IMR-90 (cell line): Measurements from ENCODE around the gene MRPS10. TPM values are rescaled to one million over a fixed set of nuclear protein-coding genes. Genes with fewer than 3 reads are reported as not detected.

Source experiments
- ATAC-seq: fragments of 200-7000 bp; cut with Tn5 transposase; 2 replicates; pipeline ENCODE4 v1.9.1; 2020; ENCODE audit warnings: low read depth, mild to moderate bottlenecking, moderate library complexity
- BruUV-seq: library from RNA; stranded (reverse); fragments of 400-500 nt; replicated peaks from 2 replicates; lab custom pipeline; 2021; lab: Mats Ljungman, UMichigan
- CTCF ChIA-PET: fragments of 300-600 bp; formaldehyde crosslinking; extraction: SDS; loops from one replicate; lab custom pipeline; 2021; ENCODE audit warnings: antibody characterized with exemption; lab: Yijun Ruan, JAX
- POLR2A ChIA-PET: fragments of 300-600 bp; sonication (Branson Sonifier 250); formaldehyde crosslinking; loops from one replicate; lab custom pipeline; 2022; ENCODE audit warnings: antibody characterized with exemption; ENCODE audit not compliant: unreplicated experiment; lab: Charles Lee
- DNase-seq: peaks from one replicate; pipeline ENCODE4 v3.0.0; 2013
- H2AFZ ChIP-seq: replicated peaks from 2 replicates; pipeline ENCODE3; 2013; ENCODE audit warnings: low read length, mild to moderate bottlenecking; ENCODE audit not compliant: poor library complexity
- H2AK5ac ChIP-seq: 2 replicates; pipeline ENCODE4 v1.6.1; 2013; ENCODE audit warnings: low read depth, low read length, inconsistent platforms
- H2AK9ac ChIP-seq: replicated peaks from 2 replicates; pipeline ENCODE3; 2013; ENCODE audit warnings: mild to moderate bottlenecking, low read depth, low read length, moderate library complexity; ENCODE audit not compliant: poor library complexity
- H2BK120ac ChIP-seq: 2 replicates; pipeline ENCODE4 v1.6.1; 2013; ENCODE audit warnings: low read depth, low read length, inconsistent platforms
- H2BK15ac ChIP-seq: 3 replicates; pipeline ENCODE4 v1.6.1; 2013; ENCODE audit warnings: low read depth, low read length, inconsistent platforms
- H2BK20ac ChIP-seq: 2 replicates; pipeline ENCODE4 v1.6.1; 2013; ENCODE audit warnings: low read depth, mild to moderate bottlenecking, inconsistent platforms, low read length, moderate library complexity
- H2BK5ac ChIP-seq: 2 replicates; pipeline ENCODE4 v1.6.1; 2013; ENCODE audit warnings: mild to moderate bottlenecking, low read depth, low read length, inconsistent platforms; ENCODE audit not compliant: poor library complexity, severe bottlenecking
- H3K14ac ChIP-seq: replicated peaks from 2 replicates; pipeline ENCODE4 v1.6.1; 2013; ENCODE audit warnings: low read depth, low read length, inconsistent platforms
- H3K18ac ChIP-seq: 2 replicates; pipeline ENCODE4 v1.6.1; 2013; ENCODE audit warnings: low read depth, low read length, control low read depth
- H3K23ac ChIP-seq: 2 replicates; pipeline ENCODE4 v1.6.1; 2013; ENCODE audit warnings: low read depth, low read length, inconsistent platforms
- H3K27ac ChIP-seq: 2 replicates; pipeline ENCODE4 v1.5.1; 2013; ENCODE audit warnings: mild to moderate bottlenecking, control low read depth, low read length; ENCODE audit not compliant: insufficient read depth
- H3K27me3 ChIP-seq: 2 replicates; pipeline ENCODE4 v1.6.1; 2013; ENCODE audit warnings: low read length; ENCODE audit not compliant: control insufficient read depth, insufficient read depth
- H3K36me3 ChIP-seq: 2 replicates; pipeline ENCODE4 v1.6.1; 2013; ENCODE audit warnings: low read length, mixed read lengths; ENCODE audit not compliant: control insufficient read depth, insufficient read depth
- H3K4ac ChIP-seq: 2 replicates; pipeline ENCODE4 v1.6.1; 2013; ENCODE audit warnings: low read depth, low read length, inconsistent platforms
- H3K4me1 ChIP-seq: 2 replicates; pipeline ENCODE4 v1.6.1; 2013; ENCODE audit warnings: low read length, mixed read lengths; ENCODE audit not compliant: control insufficient read depth, insufficient read depth
- H3K4me2 ChIP-seq: 2 replicates; pipeline ENCODE4 v1.6.1; 2013; ENCODE audit warnings: low read depth, mild to moderate bottlenecking, control low read depth, low read length, moderate library complexity
- H3K4me3 ChIP-seq: 2 replicates; pipeline ENCODE4 v1.5.1; 2013; ENCODE audit warnings: low read depth, mild to moderate bottlenecking, control low read depth, low read length, moderate library complexity; ENCODE audit not compliant: insufficient read depth
- H3K56ac ChIP-seq: 2 replicates; pipeline ENCODE4 v1.6.1; 2013; ENCODE audit warnings: low read length, inconsistent platforms; ENCODE audit not compliant: insufficient read depth; ENCODE audit errors: extremely low read depth
- H3K79me1 ChIP-seq, 2 experiments: 2 replicates each; pipeline ENCODE4 v1.6.1; 2013; ENCODE audit warnings: low read length in 2 of 2, inconsistent platforms in 1 of 2, low read depth in 1 of 2
- H3K9ac ChIP-seq: 2 replicates; pipeline ENCODE4 v1.6.1; 2013; ENCODE audit warnings: low read depth, low read length, control low read depth
- H3K9me1 ChIP-seq: 2 replicates; pipeline ENCODE4 v1.6.1; 2013; ENCODE audit warnings: low read length, inconsistent platforms; ENCODE audit not compliant: insufficient read depth
- H3K9me3 ChIP-seq: 2 replicates; pipeline ENCODE4 v1.6.1; 2013; ENCODE audit warnings: low read length; ENCODE audit not compliant: control insufficient read depth, insufficient read depth
- H4K20me1 ChIP-seq: 2 replicates; pipeline ENCODE4 v1.6.1; 2013; ENCODE audit warnings: low read length, inconsistent platforms; ENCODE audit not compliant: insufficient read depth
- H4K5ac ChIP-seq: 2 replicates; pipeline ENCODE4 v1.6.1; 2013; ENCODE audit warnings: mild to moderate bottlenecking, low read depth, low read length, control low read depth
- H4K8ac ChIP-seq, 2 experiments: 2 replicates each; pipeline ENCODE4 v1.6.1; 2013; ENCODE audit warnings: low read depth in 2 of 2, low read length in 2 of 2, control low read depth in 1 of 2, inconsistent platforms in 1 of 2
- H4K91ac ChIP-seq: 2 replicates; pipeline ENCODE4 v1.6.1; 2013; ENCODE audit warnings: low read depth, low read length, inconsistent platforms; ENCODE audit not compliant: insufficient read depth
- BHLHE40 ChIP-seq: fragments of 150-350 bp; IDR thresholded peaks from 2 replicates; pipeline ENCODE4 v1.6.1; 2016; ENCODE audit warnings: mild to moderate bottlenecking, low read depth, low read length
- CEBPB ChIP-seq: IDR thresholded peaks from 2 replicates; pipeline ENCODE4 v1.6.1; 2012; ENCODE audit warnings: low read depth, low read length, improper control_type of control experiment
- CHD1 ChIP-seq: IDR thresholded peaks from 2 replicates; pipeline ENCODE4 v1.6.1; 2012; ENCODE audit warnings: low read depth, low read length, improper control_type of control experiment
- CTCF ChIP-seq: conservative IDR thresholded peaks from 2 replicates; pipeline ENCODE4 v1.5.1; 2012; ENCODE audit warnings: mild to moderate bottlenecking, low read depth, low read length, improper control_type of control experiment
- ELK1 ChIP-seq: fragments of 150-350 bp; IDR thresholded peaks from 2 replicates; pipeline ENCODE4 v1.6.1; 2016; ENCODE audit warnings: low read depth, mild to moderate bottlenecking, low read length, moderate library complexity, borderline replicate concordance
- FOS ChIP-seq: fragments of 150-350 bp; IDR thresholded peaks from 2 replicates; pipeline ENCODE4 v1.6.1; 2016; ENCODE audit warnings: low read depth, low read length
- MAFK ChIP-seq: IDR thresholded peaks from 2 replicates; pipeline ENCODE4 v1.6.1; 2012; ENCODE audit warnings: low read depth, low read length, improper control_type of control experiment
- MAZ ChIP-seq: IDR thresholded peaks from 2 replicates; pipeline ENCODE4 v1.6.1; 2012; ENCODE audit warnings: low read depth, mild to moderate bottlenecking, low read length, improper control_type of control experiment, moderate library complexity, borderline replicate concordance
- MXI1 ChIP-seq: IDR thresholded peaks from 2 replicates; pipeline ENCODE4 v1.6.1; 2012; ENCODE audit warnings: low read depth, mild to moderate bottlenecking, low read length, moderate library complexity, borderline replicate concordance
- NFE2L2 ChIP-seq: fragments of 150-350 bp; IDR thresholded peaks from 2 replicates; pipeline ENCODE4 v1.6.1; 2016; ENCODE audit warnings: low read depth, mild to moderate bottlenecking, low read length
- POLR2A ChIP-seq: IDR thresholded peaks from 2 replicates; pipeline ENCODE4 v1.6.1; 2012; ENCODE audit warnings: mild to moderate bottlenecking, low read depth, low read length
- RAD21 ChIP-seq: IDR thresholded peaks from 2 replicates; pipeline ENCODE4 v1.6.1; 2012; ENCODE audit warnings: low read length, improper control_type of control experiment
- RCOR1 ChIP-seq: IDR thresholded peaks from 2 replicates; pipeline ENCODE4 v1.6.1; 2012; ENCODE audit warnings: mild to moderate bottlenecking, low read length, improper control_type of control experiment; ENCODE audit not compliant: insufficient replicate concordance
- RFX5 ChIP-seq: IDR thresholded peaks from 2 replicates; pipeline ENCODE4 v1.8.0; 2012; ENCODE audit warnings: low read depth, mild to moderate bottlenecking, low read length, moderate library complexity
- SMC3 ChIP-seq: fragments of 150-350 bp; IDR thresholded peaks from 2 replicates; pipeline ENCODE4 v1.6.1; 2016; ENCODE audit warnings: low read depth, mild to moderate bottlenecking, antibody characterized with exemption, low read length, moderate library complexity
- WGBS, 2 experiments: methylation state at CpG; one replicate each; pipeline versions ENCODE4 v1.1.5 to v1.1.7; 2013; ENCODE audit warnings: missing lambda C conversion rate in 2 of 2; ENCODE audit not compliant: insufficient read length in 1 of 2; ENCODE audit errors: extremely low coverage in 2 of 2; 5-methylcytosine and 5-hydroxymethylcytosine counted together
- dilution Hi-C: fragments of 300-500 bp; cut with HindIII; formaldehyde crosslinking; loops from one replicate; pipeline ENCODE4 v1.14.3; 2018; ENCODE audit warnings: low sequenced_read_pairs; ENCODE audit not compliant: unreplicated experiment
- in situ Hi-C: fragments of 300-500 bp; cut with MboI; formaldehyde crosslinking; loops from 3 replicates; pipeline ENCODE4 v1.14.3; 2019; ENCODE audit warnings: low sequenced_read_pairs, inconsistent platforms, mixed read lengths
- intact Hi-C: fragments of 100-400 bp; cut with micrococcal nuclease; formaldehyde crosslinking; loops from 2 replicates; pipeline ENCODE4 v1.10.0; 2022
- polyA plus RNA-seq, 3 experiments: library from polyadenylated mRNA; depleted of rRNA; stranded (reverse); fragments of >200 nt; gene quantifications; 2 replicates each; pipeline ENCODE4 v1.2.3, GENCODE V29; 2012; ENCODE audit warnings: low replicate concordance in 1 of 3
- total RNA-seq: library from RNA; depleted of rRNA; stranded (reverse); fragments of >200 nt; gene quantifications from 2 replicates; pipeline ENCODE4 v1.2.3, GENCODE V29; 2012
- TF ChIP-seq, protein P1 (sequence below): fragments of 150-350 bp; IDR thresholded peaks from 2 replicates; pipeline ENCODE4 v1.6.1; 2017; ENCODE audit warnings: mild to moderate bottlenecking, antibody characterized with exemption, low read length, low read depth

MRPS10 gene
- total and polyA plus RNA-seq, 2 of the 4 experiments (the other 2 are of a cell fraction), result 28.5 to 47.0 TPM

DNA sequence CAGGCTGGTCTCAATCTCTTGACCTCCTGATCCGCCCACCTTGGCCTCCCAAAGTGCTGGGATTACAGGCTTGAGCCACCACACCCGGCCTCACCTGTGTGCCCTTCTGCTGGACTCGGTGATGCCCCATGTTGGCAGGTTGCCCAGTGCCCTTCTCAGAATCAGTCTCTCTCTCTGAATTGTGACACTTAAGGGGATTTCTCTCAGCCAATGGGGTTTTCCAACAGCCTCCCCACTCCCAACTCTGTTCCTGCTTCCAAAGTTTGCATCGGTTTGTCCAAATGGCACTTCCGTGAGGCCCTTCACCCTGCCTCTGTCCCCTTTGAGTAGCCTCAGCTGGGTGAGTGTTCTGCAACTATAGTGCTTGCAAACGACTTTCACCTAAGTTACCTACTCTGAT, 3.1 kb upstream of the MRPS10 start:
- TF ChIP-seq BHLHE40 (no peak), MXI1 (no peak), FOS (no peak), NFE2L2 (no peak), MAFK (no peak), RAD21 (no peak), RFX5 (no peak), CEBPB (no peak), RCOR1 (no peak), POLR2A (no peak), CTCF (no peak), MAZ (no peak), CHD1 (no peak), SMC3 (no peak), ELK1 (no peak)
- TF ChIP-seq, protein P1, sequence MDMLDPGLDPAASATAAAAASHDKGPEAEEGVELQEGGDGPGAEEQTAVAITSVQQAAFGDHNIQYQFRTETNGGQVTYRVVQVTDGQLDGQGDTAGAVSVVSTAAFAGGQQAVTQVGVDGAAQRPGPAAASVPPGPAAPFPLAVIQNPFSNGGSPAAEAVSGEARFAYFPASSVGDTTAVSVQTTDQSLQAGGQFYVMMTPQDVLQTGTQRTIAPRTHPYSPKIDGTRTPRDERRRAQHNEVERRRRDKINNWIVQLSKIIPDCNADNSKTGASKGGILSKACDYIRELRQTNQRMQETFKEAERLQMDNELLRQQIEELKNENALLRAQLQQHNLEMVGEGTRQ, result no peak
- H2AK5ac ChIP-seq, result no peak overlapping the region
- no peak overlapping the region; the same call in 2 of the 3 replicates for H2BK15ac ChIP-seq
- no peak overlapping the region for H3K4me3 ChIP-seq
- peaks cover 9% of the 10 kb centered on the region; the same call in 1 of the 2 replicates for H3K9me1 ChIP-seq
- in situ Hi-C loops, result no loop called here
- H2BK120ac ChIP-seq, result no peak overlapping the region
- dilution Hi-C loops, result no loop called here
- H3K9ac ChIP-seq, result no peak overlapping the region
- H3K18ac ChIP-seq, result no peak overlapping the region
- H3K56ac ChIP-seq, result no peak overlapping the region
- ATAC-seq (no peak), DNase-seq (no peak)
- H3K4me1 ChIP-seq, result peaks cover 6% of the 10 kb centered on the region
- peaks cover 5 to 13% of the 10 kb centered on the region in 2 experiments; a peak in 2 of 4 replicates for H3K79me1 ChIP-seq
- no peak overlapping the region for H2AFZ ChIP-seq
- no peak overlapping the region for H4K91ac ChIP-seq
- H2BK20ac ChIP-seq, result no peak overlapping the region
- no peak overlapping the region for H2AK9ac ChIP-seq
- ChIA-PET CTCF (no interaction called here), POLR2A (no interaction called here)
- H3K9me3 ChIP-seq, result no peaks in the 10 kb centered on the region
- no peaks in the 10 kb centered on the region for H3K27me3 ChIP-seq
- H3K4ac ChIP-seq, result no peak overlapping the region
- H3K23ac ChIP-seq, result no peak overlapping the region
- intact Hi-C loops, result loop anchor here (10.0 kb wide), 1 partner anchor 114 kb away; no protein-coding TSS in a partner anchor
- H3K36me3 ChIP-seq, result no peaks in the 10 kb centered on the region
- WGBS, 2 experiments, result 78% methylated on average over 3 of the region's 6 CpGs; no CpG with 5 or more reads in 1 of the 2 experiments
- H3K27ac ChIP-seq, result no peak overlapping the region
- H3K4me2 ChIP-seq, result no peak overlapping the region
- no peak overlapping the region for H2BK5ac ChIP-seq
- BruUV-seq, result no TSS peak
- H4K8ac ChIP-seq, result no peak overlapping the region
- no peak overlapping the region for H4K5ac ChIP-seq
- no peaks in the 10 kb centered on the region for H4K20me1 ChIP-seq
- H3K14ac ChIP-seq, result no peak overlapping the region
